GM19468 (cell line): ENCODE data around the gene ZNF500.

Source experiments
- ATAC-seq: cut with Tn5 transposase; IDR thresholded peaks from one replicate; pipeline ENCODE4 v1.9.1; 2021; ENCODE audit warnings: mild to moderate bottlenecking, moderate library complexity, moderate number of reproducible peaks; ENCODE audit not compliant: unreplicated experiment; ENCODE audit errors: extremely low read depth

Gene ZNF500

GRCh38 chr16:4776141-4776705 lies 9.3 kb upstream of the ZNF500 start:
- ATAC-seq: no peak

- ATAC-seq: no peak
These were observed 8.0 kb upstream of the ZNF500 start for GRCh38 chr16:4775005-4775404.

- ATAC-seq: no peak
These were observed 5.4 kb upstream of the ZNF500 start for GRCh38 chr16:4772351-4772750.

GRCh38 chr16:4771646-4772045 lies 4.7 kb upstream of the ZNF500 start:
- ATAC-seq: no peak

- no peak for ATAC-seq
These were observed 2.3 kb upstream of the ZNF500 start for GRCh38 chr16:4769306-4769638.

- no peak for ATAC-seq
These were observed 1.8 kb upstream of the ZNF500 start for GRCh38 chr16:4768549-4769305.

GRCh38 chr16:4767872-4768548 lies 1.0 kb upstream of the ZNF500 start:
- no peak for ATAC-seq

- no peak for ATAC-seq
These were observed 1.2 kb downstream of the ZNF500 start for GRCh38 chr16:4765511-4766474.

- ATAC-seq: no peak
These were observed 3.2 kb downstream of the ZNF500 start for GRCh38 chr16:4763791-4764190.

GRCh38 chr16:4762205-4762604 lies 4.8 kb downstream of the ZNF500 start:
- ATAC-seq: no peak

GRCh38 chr16:4760221-4760910 lies 6.6 kb downstream of the ZNF500 start:
- no peak for ATAC-seq

GRCh38 chr16:4755687-4756086 lies 11.3 kb downstream of the ZNF500 start:
- no peak for ATAC-seq

GRCh38 chr16:4754865-4755264 lies 12.1 kb downstream of the ZNF500 start:
- no peak for ATAC-seq

GRCh38 chr16:4753227-4753626 lies 13.7 kb downstream of the ZNF500 start:
- no peak for ATAC-seq

GRCh38 chr16:4752351-4753100 lies 14.4 kb downstream of the ZNF500 start:
- no peak for ATAC-seq

GRCh38 chr16:4750896-4751295 lies 16.1 kb downstream of the ZNF500 start:
- ATAC-seq: no peak

- no peak for ATAC-seq
These were observed 17.2 kb downstream of the ZNF500 start for GRCh38 chr16:4749700-4750257.

GRCh38 chr16:4748682-4749411 lies 18.1 kb downstream of the ZNF500 start:
- ATAC-seq: no peak
